Hepatocyte (in vitro differentiated cells): Measurements from ENCODE around the gene MAP3K8.

Experiments
- EZH2 ChIP-seq: fragments of 200-600 bp; sonication (generic); IDR thresholded peaks from 2 replicates; pipeline ENCODE4 v1.6.1; 2016; ENCODE audit warnings: antibody characterized with exemption, mild to moderate bottlenecking, borderline replicate concordance
- EZH2phosphoT487 ChIP-seq: fragments of 200-600 bp; sonication (generic); IDR thresholded peaks from one replicate; pipeline ENCODE4 v1.6.1; 2018; ENCODE audit warnings: antibody characterized with exemption, mild to moderate bottlenecking, low read depth, moderate library complexity; ENCODE audit not compliant: unreplicated experiment, severe bottlenecking
- TF ChIP-seq, protein P1 (sequence below): fragments of 200-600 bp; sonication (generic); IDR thresholded peaks from 2 replicates; pipeline ENCODE4 v1.5.1; 2016; ENCODE audit warnings: antibody characterized with exemption, mild to moderate bottlenecking; ENCODE audit not compliant: poor library complexity

DNA sequence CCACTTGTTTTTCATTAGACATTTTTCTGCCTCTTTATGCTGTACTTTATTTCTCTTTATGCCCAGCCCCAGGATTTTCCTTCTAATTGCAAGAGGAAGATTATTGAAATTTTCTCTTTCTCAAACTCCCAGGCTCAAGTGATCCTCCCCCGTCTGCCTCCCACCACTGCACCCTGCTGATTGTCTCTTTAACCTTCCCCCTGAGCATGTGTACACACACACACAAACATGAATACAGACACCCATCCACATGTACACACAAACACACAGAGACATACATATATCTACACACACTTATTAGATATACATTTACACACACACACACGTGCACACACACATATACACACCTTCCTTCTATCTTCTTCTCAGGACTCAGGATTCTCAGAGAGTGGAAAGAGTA lies 37.3 kb upstream of the MAP3K8 start:
- TF ChIP-seq EZH2 (no peak), EZH2phosphoT487 (no peak)
- TF ChIP-seq, protein P1, sequence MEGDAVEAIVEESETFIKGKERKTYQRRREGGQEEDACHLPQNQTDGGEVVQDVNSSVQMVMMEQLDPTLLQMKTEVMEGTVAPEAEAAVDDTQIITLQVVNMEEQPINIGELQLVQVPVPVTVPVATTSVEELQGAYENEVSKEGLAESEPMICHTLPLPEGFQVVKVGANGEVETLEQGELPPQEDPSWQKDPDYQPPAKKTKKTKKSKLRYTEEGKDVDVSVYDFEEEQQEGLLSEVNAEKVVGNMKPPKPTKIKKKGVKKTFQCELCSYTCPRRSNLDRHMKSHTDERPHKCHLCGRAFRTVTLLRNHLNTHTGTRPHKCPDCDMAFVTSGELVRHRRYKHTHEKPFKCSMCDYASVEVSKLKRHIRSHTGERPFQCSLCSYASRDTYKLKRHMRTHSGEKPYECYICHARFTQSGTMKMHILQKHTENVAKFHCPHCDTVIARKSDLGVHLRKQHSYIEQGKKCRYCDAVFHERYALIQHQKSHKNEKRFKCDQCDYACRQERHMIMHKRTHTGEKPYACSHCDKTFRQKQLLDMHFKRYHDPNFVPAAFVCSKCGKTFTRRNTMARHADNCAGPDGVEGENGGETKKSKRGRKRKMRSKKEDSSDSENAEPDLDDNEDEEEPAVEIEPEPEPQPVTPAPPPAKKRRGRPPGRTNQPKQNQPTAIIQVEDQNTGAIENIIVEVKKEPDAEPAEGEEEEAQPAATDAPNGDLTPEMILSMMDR: no peak
